SK-N-SH treated with all-trans-retinoic acid at 6 μM for 48 hours (cell line): ENCODE measurements around the gene ORAI1.

ENCODE experiments used
- ATAC-seq: fragments of 200-7000 bp; cut with Tn5 transposase; 3 replicates; pipeline ENCODE4 v1.9.1; 2020; ENCODE audit warnings: mild to moderate bottlenecking, moderate library complexity
- ARNTL ChIP-seq: fragments of 450-650 bp; formaldehyde crosslinking; IDR thresholded peaks from 2 replicates; pipeline ENCODE4 v1.5.0; 2020; ENCODE audit warnings: low read depth, mild to moderate bottlenecking, moderate library complexity, borderline replicate concordance
- BACH2 ChIP-seq: fragments of 250-450 bp; sonication (Bioruptor Pico); IDR thresholded peaks from 2 replicates; pipeline ENCODE4 v1.9.0; 2021; ENCODE audit warnings: mild to moderate bottlenecking, borderline replicate concordance
- CSDC2 ChIP-seq: fragments of 250-450 bp; sonication (Bioruptor Pico); IDR thresholded peaks from 2 replicates; pipeline ENCODE4 v1.5.0; 2020; ENCODE audit warnings: mild to moderate bottlenecking, moderate library complexity
- ESRRG ChIP-seq: fragments of 250-450 bp; sonication (Bioruptor Pico); IDR thresholded peaks from 2 replicates; pipeline ENCODE4 v1.6.1; 2021; ENCODE audit warnings: mild to moderate bottlenecking
- GLIS3 ChIP-seq: fragments of 250-450 bp; sonication (Bioruptor Pico); IDR thresholded peaks from 2 replicates; pipeline ENCODE4 v1.5.0; 2020; ENCODE audit warnings: mild to moderate bottlenecking, moderate library complexity
- ISL1 ChIP-seq: fragments of 250-450 bp; sonication (Bioruptor Pico); IDR thresholded peaks from 2 replicates; pipeline ENCODE4 v2.1.2; 2022; ENCODE audit warnings: mild to moderate bottlenecking, moderate library complexity
- OSR1 ChIP-seq: fragments of 250-450 bp; sonication (Bioruptor Pico); IDR thresholded peaks from 2 replicates; pipeline ENCODE4 v1.8.0; 2022; ENCODE audit warnings: moderate library complexity, mild to moderate bottlenecking, inconsistent platforms
- PPARA ChIP-seq: fragments of 250-450 bp; sonication (Bioruptor Pico); IDR thresholded peaks from 2 replicates; pipeline ENCODE4 v1.5.0; 2020; ENCODE audit warnings: mild to moderate bottlenecking, borderline replicate concordance
- SNAI2 ChIP-seq: fragments of 250-450 bp; sonication (Bioruptor Pico); IDR thresholded peaks from 2 replicates; pipeline ENCODE4 v1.5.0; 2020; ENCODE audit warnings: mild to moderate bottlenecking, moderate library complexity
- TCF4 ChIP-seq: fragments of 250-450 bp; sonication (Bioruptor Pico); IDR thresholded peaks from 2 replicates; pipeline ENCODE4 v1.8.0; 2021; ENCODE audit warnings: mild to moderate bottlenecking, moderate library complexity, borderline replicate concordance
- TOX ChIP-seq: fragments of 250-450 bp; sonication (Bioruptor Pico); IDR thresholded peaks from 2 replicates; pipeline ENCODE4 v1.8.0; 2021; ENCODE audit warnings: mild to moderate bottlenecking, moderate library complexity, borderline replicate concordance
- ZC3H10 ChIP-seq: fragments of 250-450 bp; sonication (Bioruptor Pico); IDR thresholded peaks from 2 replicates; pipeline ENCODE4 v1.5.1; 2021; ENCODE audit warnings: mild to moderate bottlenecking, moderate library complexity
- ZFP3 ChIP-seq: fragments of 250-450 bp; sonication (Bioruptor Pico); IDR thresholded peaks from 2 replicates; pipeline ENCODE4 v1.5.0; 2020; ENCODE audit warnings: mild to moderate bottlenecking, moderate library complexity
- ZFP30 ChIP-seq: fragments of 450-650 bp; formaldehyde crosslinking; IDR thresholded peaks from 2 replicates; pipeline ENCODE4 v1.5.0; 2022; ENCODE audit warnings: mild to moderate bottlenecking, moderate library complexity
- ZNF565 ChIP-seq: fragments of 450-650 bp; formaldehyde crosslinking; conservative IDR thresholded peaks from 2 replicates; pipeline ENCODE4 v1.5.0; 2020; ENCODE audit warnings: low read depth, mild to moderate bottlenecking, moderate library complexity
- ZNF70 ChIP-seq: fragments of 450-650 bp; formaldehyde crosslinking; IDR thresholded peaks from 2 replicates; pipeline ENCODE4 v1.5.0; 2020; ENCODE audit warnings: mild to moderate bottlenecking, moderate library complexity
- ZNF8 ChIP-seq: fragments of 450-650 bp; formaldehyde crosslinking; IDR thresholded peaks from 2 replicates; pipeline ENCODE4 v1.5.0; 2020; ENCODE audit warnings: mild to moderate bottlenecking, moderate library complexity
- TF ChIP-seq, protein P1 (sequence below): fragments of 250-450 bp; sonication (Bioruptor Pico); IDR thresholded peaks from 2 replicates; pipeline ENCODE4 v1.5.1; 2020; ENCODE audit warnings: low read depth, mild to moderate bottlenecking, moderate library complexity
- TF ChIP-seq, protein P2 (sequence below): fragments of 250-450 bp; sonication (Bioruptor Pico); IDR thresholded peaks from 2 replicates; pipeline ENCODE4 v1.5.0; 2020; ENCODE audit warnings: mild to moderate bottlenecking, moderate library complexity
- TF ChIP-seq, protein P3 (sequence below): fragments of 250-450 bp; sonication (Bioruptor Pico); IDR thresholded peaks from 2 replicates; pipeline ENCODE4 v1.8.0; 2020; ENCODE audit warnings: mild to moderate bottlenecking, moderate library complexity, borderline replicate concordance
- TF ChIP-seq, protein P4 (sequence below): fragments of 250-450 bp; sonication (Bioruptor Pico); IDR thresholded peaks from 2 replicates; pipeline ENCODE4 v1.5.1; 2021; ENCODE audit warnings: mild to moderate bottlenecking, moderate library complexity
- TF ChIP-seq, protein P5 (sequence below): fragments of 250-450 bp; sonication (Bioruptor Pico); IDR thresholded peaks from 2 replicates; pipeline ENCODE4 v1.8.0; 2021; ENCODE audit warnings: low read depth, mild to moderate bottlenecking, moderate library complexity, borderline replicate concordance

ORAI1 gene

GRCh38 chr12:121613462-121613861 is 12.9 kb upstream of the ORAI1 start:
- no peak for ATAC-seq
- TF ChIP-seq ZNF8 (CRISPR knock-in tag) = no peak
- TF ChIP-seq, protein P1, sequence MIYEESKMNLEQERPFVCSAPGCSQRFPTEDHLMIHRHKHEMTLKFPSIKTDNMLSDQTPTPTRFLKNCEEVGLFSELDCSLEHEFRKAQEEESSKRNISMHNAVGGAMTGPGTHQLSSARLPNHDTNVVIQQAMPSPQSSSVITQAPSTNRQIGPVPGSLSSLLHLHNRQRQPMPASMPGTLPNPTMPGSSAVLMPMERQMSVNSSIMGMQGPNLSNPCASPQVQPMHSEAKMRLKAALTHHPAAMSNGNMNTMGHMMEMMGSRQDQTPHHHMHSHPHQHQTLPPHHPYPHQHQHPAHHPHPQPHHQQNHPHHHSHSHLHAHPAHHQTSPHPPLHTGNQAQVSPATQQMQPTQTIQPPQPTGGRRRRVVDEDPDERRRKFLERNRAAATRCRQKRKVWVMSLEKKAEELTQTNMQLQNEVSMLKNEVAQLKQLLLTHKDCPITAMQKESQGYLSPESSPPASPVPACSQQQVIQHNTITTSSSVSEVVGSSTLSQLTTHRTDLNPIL (CRISPR knock-in tag) = no peak
- no peak for TF ChIP-seq ISL1 (CRISPR knock-in tag)
- TF ChIP-seq, protein P2, sequence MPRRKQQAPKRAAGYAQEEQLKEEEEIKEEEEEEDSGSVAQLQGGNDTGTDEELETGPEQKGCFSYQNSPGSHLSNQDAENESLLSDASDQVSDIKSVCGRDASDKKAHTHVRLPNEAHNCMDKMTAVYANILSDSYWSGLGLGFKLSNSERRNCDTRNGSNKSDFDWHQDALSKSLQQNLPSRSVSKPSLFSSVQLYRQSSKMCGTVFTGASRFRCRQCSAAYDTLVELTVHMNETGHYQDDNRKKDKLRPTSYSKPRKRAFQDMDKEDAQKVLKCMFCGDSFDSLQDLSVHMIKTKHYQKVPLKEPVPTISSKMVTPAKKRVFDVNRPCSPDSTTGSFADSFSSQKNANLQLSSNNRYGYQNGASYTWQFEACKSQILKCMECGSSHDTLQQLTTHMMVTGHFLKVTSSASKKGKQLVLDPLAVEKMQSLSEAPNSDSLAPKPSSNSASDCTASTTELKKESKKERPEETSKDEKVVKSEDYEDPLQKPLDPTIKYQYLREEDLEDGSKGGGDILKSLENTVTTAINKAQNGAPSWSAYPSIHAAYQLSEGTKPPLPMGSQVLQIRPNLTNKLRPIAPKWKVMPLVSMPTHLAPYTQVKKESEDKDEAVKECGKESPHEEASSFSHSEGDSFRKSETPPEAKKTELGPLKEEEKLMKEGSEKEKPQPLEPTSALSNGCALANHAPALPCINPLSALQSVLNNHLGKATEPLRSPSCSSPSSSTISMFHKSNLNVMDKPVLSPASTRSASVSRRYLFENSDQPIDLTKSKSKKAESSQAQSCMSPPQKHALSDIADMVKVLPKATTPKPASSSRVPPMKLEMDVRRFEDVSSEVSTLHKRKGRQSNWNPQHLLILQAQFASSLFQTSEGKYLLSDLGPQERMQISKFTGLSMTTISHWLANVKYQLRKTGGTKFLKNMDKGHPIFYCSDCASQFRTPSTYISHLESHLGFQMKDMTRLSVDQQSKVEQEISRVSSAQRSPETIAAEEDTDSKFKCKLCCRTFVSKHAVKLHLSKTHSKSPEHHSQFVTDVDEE (CRISPR knock-in tag) = no peak
- TF ChIP-seq, protein P3, sequence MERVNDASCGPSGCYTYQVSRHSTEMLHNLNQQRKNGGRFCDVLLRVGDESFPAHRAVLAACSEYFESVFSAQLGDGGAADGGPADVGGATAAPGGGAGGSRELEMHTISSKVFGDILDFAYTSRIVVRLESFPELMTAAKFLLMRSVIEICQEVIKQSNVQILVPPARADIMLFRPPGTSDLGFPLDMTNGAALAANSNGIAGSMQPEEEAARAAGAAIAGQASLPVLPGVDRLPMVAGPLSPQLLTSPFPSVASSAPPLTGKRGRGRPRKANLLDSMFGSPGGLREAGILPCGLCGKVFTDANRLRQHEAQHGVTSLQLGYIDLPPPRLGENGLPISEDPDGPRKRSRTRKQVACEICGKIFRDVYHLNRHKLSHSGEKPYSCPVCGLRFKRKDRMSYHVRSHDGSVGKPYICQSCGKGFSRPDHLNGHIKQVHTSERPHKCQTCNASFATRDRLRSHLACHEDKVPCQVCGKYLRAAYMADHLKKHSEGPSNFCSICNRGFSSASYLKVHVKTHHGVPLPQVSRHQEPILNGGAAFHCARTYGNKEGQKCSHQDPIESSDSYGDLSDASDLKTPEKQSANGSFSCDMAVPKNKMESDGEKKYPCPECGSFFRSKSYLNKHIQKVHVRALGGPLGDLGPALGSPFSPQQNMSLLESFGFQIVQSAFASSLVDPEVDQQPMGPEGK (CRISPR knock-in tag) = no peak
- TF ChIP-seq TOX (CRISPR knock-in tag) = no peak
- no peak for TF ChIP-seq ESRRG (CRISPR knock-in tag)
- no peak for TF ChIP-seq ZC3H10
- TF ChIP-seq CSDC2 (CRISPR knock-in tag) = no peak
- no peak for TF ChIP-seq TCF4
- TF ChIP-seq ARNTL (CRISPR knock-in tag) = no peak
- TF ChIP-seq, protein P4, sequence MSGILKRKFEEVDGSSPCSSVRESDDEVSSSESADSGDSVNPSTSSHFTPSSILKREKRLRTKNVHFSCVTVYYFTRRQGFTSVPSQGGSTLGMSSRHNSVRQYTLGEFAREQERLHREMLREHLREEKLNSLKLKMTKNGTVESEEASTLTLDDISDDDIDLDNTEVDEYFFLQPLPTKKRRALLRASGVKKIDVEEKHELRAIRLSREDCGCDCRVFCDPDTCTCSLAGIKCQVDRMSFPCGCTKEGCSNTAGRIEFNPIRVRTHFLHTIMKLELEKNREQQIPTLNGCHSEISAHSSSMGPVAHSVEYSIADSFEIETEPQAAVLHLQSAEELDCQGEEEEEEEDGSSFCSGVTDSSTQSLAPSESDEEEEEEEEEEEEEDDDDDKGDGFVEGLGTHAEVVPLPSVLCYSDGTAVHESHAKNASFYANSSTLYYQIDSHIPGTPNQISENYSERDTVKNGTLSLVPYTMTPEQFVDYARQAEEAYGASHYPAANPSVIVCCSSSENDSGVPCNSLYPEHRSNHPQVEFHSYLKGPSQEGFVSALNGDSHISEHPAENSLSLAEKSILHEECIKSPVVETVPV (CRISPR knock-in tag) = no peak
- TF ChIP-seq ZFP3 (CRISPR knock-in tag) = no peak
- TF ChIP-seq ZNF565 = no peak
- no peak for TF ChIP-seq ZFP30 (CRISPR knock-in tag)
- TF ChIP-seq BACH2 (CRISPR knock-in tag) = no peak
- TF ChIP-seq SNAI2 (CRISPR knock-in tag) = no peak
- no peak for TF ChIP-seq PPARA (CRISPR knock-in tag)
- no peak for TF ChIP-seq GLIS3
- TF ChIP-seq, protein P5, sequence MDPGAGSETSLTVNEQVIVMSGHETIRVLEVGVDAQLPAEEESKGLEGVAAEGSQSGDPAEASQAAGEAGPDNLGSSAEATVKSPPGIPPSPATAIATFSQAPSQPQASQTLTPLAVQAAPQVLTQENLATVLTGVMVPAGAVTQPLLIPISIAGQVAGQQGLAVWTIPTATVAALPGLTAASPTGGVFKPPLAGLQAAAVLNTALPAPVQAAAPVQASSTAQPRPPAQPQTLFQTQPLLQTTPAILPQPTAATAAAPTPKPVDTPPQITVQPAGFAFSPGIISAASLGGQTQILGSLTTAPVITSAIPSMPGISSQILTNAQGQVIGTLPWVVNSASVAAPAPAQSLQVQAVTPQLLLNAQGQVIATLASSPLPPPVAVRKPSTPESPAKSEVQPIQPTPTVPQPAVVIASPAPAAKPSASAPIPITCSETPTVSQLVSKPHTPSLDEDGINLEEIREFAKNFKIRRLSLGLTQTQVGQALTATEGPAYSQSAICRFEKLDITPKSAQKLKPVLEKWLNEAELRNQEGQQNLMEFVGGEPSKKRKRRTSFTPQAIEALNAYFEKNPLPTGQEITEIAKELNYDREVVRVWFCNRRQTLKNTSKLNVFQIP = no peak

GRCh38 chr12:121614872-121615467 is 11.4 kb upstream of the ORAI1 start:
- no peak for ATAC-seq

DNA sequence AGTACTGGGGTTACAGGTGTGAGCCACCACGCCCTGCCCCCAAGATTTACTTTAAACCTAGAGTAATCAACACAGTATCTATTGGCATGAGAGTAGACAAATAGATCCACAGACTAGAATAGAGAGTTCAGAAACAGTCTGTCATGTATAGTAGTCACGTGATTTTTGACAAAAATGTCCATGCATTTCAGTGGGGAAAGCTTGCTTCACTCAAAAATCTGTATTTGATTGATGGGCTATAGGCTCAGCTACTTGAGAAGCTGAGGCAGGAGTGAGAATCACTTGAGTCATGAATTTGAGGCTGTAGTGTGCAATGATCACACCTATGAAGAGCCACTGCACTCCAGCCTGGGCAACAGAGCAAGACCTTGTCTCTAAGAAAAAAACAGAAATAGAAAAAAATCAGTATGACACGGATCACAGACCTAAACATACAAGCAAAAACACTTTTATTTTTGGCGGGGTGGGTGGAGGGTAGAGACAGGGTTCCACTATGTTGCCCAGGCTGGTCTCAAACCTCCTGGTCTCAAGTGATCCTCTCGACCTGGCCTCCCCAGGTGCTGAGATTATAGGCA is 7.6 kb upstream of the ORAI1 start:
- ATAC-seq = no peak
- TF ChIP-seq GLIS3 = no peak
- no peak for TF ChIP-seq ISL1 (CRISPR knock-in tag)
- TF ChIP-seq ZNF70 (CRISPR knock-in tag) = no peak
- TF ChIP-seq OSR1 (CRISPR knock-in tag) = no peak
- TF ChIP-seq ZNF565 = no peak
- no peak for TF ChIP-seq TOX (CRISPR knock-in tag)
- no peak for TF ChIP-seq ZFP30 (CRISPR knock-in tag)
- no peak for TF ChIP-seq SNAI2 (CRISPR knock-in tag)
- TF ChIP-seq ZNF8 (CRISPR knock-in tag) = no peak
- no peak for TF ChIP-seq BACH2 (CRISPR knock-in tag)
- TF ChIP-seq, protein P1 (CRISPR knock-in tag) = no peak
- TF ChIP-seq, protein P3 (CRISPR knock-in tag) = no peak
- no peak for TF ChIP-seq CSDC2 (CRISPR knock-in tag)
- TF ChIP-seq PPARA (CRISPR knock-in tag) = no peak
- no peak for TF ChIP-seq ZC3H10
- TF ChIP-seq, protein P5 = no peak

More at GRCh38 chr12:121614872-121615467, 11.4 kb upstream of the ORAI1 start:
- TF ChIP-seq ZNF8 (CRISPR knock-in tag) (no peak), ISL1 (CRISPR knock-in tag) (no peak)
